NCI-H2227 treated with DMSO at 0.1 percent for 48 hours (cell line): ENCODE data around the gene STAT2.
"Not testable (repeated sequence)": the region's sequence is repeated elsewhere in the genome, so short reads cannot be mapped to it uniquely, and the experiment has no call there.

Experiments used
- DNase-seq: peaks from one replicate; lab custom pipeline; 2025; lab: John Stamatoyannopoulos, UW

The STAT2 gene

DNA sequence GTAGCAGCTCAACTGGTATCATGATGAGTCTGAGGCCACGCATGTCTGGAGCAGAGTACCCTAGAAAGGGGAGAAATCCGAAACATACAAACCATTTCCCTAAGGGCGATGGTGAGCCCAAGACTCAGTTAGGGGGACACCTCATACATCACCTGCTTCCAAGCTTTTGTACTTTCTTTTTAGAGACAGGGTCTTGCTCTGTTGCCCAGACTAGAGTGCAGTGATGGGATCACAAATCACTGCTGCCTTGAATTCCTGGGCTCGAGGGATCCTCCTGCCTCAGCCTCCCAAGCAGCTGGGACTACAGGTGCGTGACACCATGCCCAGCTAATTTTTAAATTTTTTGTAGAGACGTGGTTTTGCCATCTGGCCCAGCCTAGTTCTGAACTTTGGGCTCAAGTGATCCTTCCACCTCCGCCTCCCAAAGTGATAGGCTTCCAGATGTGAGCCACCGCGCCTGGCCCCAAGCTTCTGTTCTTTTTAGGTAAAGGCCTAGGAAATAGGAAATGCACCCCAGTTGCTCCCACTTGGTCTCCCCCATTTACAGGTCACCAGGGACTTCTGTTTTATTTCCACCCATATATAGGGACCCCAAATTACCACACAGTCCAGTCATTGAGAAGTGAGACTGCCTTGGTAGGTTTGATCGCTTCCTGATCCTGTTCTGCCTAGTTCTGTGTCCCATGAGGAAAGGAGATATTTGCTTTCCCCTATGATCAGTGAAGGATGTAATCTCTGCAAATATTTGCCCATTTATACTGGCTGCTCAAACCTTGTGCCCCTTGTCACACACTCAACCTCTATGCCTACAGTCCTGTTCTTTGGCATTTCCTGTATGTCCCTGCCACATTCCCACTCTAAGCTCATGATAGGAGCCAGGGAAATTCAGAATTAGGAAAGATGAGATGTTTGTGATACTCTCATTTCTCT is 2.5 kb upstream of the STAT2 start, which contains the start of gene APOF:
APOF (minus strand) TSS at position 728 of the 930 bp plus-strand sequence; CDS start at position 616, 112 bp downstream.
- DNase-seq: no peak

DNA sequence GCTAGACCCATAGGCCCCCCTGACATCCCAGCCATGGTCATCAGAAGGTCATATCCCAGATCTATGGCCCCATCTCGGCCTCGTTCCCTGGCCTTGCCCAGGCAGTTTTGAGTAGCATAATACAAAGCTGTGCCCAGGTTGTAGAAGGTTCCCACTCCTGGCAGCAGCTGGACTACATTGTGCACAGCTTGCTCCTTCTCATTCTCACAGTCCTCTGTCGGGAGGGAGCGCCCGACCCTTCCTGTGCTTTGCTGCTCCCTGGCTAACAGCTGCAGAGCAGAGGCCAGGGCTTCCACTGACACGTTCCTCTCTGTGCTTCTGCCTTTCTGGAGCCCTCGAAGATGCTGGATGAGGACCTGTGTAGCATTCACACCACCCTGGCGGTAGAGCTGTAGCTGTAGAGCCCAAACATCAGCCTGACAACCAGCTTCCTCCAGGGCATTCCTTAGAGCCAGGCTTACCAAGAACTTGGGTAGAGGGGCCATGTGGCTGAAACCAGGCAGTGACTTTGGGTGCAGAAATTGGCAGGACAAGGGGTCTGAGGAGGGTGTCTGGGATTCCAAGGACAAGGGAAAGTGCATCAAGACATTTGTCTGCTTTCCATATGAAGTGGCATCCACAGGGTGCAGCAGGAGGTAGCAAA is 1.7 kb upstream of the STAT2 start:
- no peak for DNase-seq

DNA sequence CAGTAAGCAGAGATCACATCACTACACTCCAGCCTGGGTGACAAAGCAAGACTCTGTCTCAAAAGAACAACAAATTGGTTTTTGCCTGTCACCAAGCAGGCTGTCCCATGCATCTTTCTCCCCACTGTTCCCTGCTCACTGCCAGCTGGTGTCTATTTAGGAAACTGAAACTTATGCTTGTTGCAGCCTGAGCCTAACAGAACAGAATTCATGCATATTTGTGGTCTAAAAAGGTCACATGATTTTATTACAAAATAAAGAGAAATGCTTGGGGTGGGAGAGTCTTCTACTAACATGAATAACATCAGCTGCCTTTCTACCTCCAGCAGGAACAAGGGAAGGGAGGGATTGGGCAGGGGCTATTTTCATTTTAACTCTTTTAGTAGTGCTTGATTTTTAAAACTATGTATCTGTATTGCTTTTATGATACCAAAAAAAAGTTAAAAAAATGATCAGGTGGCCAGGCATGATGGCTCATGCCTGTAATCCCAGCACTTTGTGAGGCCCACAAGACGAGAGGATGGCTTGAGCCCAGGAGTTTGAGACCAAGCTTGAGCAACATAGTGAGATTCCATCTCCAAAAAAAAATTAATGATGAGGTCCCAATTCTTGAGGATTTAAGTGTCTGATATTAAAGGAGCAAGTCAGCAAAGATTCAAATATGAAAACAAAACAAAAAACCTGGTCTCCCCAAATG is 923 bp downstream of the STAT2 start:
- peak; percentile 0 for DNase-seq

DNA sequence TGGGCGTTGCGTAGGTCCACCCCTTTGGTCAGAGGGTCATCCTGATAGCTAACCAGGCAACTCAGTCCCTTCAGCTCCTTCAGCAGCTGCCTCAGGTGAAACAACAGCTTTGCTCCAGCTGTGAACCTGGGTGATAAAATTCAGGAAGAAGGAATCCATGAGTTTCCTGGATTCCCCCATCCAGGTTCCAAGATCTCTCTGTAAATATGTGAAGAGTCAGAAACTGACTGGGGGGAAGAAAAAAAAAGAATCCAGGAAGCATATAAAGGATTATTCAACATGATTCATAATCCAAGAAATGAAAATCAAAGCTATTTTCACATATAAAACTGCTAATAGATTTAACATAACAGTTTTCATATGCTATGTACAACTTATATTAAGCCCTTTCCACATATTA is 8.6 kb downstream of the STAT2 start:
- no peak for DNase-seq

DNA sequence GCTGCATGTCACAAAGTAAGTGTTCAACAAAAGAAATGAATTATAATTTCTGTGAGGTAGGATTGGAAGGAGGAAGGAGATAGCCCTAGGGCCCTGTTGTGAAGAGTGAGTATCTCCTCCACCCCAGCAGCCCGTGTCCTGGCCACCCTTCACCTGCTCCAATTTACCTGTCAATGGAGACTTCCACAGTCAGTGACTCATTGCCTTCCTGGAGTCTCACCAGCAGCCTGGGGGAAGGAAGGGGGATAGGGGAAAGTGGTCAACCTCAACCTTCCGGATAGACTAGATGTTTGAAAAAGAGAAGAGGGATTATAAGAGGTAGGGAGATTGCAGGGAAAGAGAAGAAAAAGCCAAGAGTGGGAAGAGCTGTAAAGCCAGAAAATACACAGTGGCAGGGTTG is 9.2 kb downstream of the STAT2 start:
- DNase-seq: no peak

DNA sequence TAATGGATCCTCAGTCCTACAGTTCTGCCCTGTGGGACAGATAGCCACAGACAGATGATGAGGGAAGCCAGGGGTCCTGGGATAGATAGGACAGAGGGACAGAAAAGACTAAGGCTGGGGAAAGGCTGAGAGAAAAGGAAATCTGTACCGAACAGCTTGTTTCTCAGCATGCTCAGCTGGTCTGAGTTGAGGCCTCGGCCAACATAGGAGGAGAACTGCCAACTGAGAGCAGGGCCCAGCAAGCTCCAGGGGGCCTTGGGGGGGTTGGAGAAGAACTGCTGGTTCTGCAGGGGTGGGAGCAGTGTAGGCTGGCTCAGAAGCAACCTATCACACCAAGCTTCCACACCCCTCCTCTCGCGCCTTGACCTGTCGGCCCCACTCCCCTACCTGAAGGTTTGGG is 11.1 kb downstream of the STAT2 start:
- DNase-seq: no peak

DNA sequence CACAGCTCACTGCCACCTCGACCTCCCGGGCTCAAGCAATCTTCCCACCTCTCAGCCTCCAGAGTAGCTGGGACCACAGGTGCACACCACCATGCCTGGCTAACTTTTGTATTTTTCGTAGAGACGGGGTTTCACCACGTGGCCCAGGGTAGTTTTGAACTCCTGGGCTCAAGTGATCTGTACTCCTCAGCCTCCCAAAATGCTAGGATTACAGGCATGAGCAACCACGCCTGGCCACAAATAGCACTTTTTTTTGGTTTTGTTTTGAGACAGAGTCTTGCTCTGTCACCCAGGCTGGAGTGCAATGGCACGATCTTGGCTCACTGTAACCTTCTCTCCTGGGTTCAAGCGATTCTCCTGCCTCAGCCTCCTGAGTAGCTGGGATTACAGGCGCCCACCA is 12.7 kb downstream of the STAT2 start:
- not testable (repeated sequence) for DNase-seq

DNA sequence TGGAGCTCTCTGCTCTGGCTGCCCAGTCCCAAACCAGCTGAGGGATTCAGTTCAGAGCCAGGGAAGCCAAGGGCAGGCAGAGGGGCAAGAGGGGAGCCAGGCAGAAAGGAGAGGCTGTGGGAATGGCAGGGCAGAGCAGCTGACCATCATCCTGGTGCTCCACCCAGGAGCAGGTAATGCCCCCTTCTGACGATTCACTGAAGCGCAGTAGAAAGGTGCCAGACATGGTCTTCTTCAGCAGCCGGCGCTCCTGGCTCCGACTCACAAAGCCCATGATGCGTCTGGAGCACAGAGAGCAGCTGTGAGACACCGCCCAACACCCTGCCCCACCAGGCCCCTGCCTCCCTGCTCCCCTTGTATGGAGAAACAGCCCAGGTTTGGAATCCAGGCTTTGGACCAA is 13.2 kb downstream of the STAT2 start:
- no peak for DNase-seq

DNA sequence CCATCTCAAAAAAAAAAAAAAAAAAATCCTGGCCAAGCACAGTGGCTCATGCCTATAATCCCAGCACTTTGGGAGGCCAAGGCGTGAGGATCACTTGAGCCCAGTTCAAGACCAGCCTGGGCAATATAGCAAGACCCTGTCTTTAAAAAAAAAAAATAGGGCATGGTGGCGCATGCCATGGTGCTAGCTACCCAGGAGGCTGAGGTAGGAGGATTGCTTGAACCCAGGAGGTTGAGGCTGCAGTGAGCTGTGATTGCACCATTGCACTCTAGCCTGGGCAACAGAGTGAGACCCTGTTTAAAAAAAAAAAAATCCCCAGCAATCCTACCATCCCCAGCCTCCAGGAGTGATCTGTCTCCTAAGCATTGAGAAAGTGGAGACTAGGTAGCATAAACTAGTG is 17.6 kb downstream of the STAT2 start:
- DNase-seq: not testable (repeated sequence)

DNA sequence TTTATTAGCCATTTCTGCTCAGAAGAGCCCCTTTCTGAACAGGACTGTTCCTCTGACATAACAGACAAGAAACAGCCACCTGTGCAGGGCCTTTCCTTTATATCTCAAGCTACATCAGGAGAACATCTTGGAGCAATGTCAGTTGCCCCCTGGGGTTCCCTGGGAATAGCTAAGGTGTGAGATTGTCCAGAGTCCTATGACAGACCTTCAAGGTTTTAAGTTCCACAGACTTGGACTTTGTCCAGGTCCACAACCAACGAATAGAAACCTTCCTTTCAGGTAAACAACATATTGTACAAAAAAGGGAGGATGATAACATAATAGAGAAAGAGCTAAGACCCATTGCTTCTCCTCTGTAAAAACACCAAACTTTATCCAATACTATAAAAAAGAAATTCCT is 18.3 kb downstream of the STAT2 start:
- DNase-seq: no peak

DNA sequence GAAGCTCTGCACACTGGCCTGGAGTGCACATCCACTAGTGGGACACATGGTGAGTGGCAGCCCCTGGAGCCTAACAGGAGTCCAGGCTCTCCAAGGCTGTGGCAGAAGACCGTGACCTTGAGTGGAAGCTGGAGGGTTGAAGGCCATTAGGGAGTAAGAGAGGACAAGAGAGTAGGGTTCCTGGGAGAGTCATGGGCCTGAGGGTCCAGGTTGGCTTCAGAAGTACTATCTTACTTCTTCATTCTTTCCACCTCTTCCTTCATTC is 20.8 kb downstream of the STAT2 start:
- no peak for DNase-seq

DNA sequence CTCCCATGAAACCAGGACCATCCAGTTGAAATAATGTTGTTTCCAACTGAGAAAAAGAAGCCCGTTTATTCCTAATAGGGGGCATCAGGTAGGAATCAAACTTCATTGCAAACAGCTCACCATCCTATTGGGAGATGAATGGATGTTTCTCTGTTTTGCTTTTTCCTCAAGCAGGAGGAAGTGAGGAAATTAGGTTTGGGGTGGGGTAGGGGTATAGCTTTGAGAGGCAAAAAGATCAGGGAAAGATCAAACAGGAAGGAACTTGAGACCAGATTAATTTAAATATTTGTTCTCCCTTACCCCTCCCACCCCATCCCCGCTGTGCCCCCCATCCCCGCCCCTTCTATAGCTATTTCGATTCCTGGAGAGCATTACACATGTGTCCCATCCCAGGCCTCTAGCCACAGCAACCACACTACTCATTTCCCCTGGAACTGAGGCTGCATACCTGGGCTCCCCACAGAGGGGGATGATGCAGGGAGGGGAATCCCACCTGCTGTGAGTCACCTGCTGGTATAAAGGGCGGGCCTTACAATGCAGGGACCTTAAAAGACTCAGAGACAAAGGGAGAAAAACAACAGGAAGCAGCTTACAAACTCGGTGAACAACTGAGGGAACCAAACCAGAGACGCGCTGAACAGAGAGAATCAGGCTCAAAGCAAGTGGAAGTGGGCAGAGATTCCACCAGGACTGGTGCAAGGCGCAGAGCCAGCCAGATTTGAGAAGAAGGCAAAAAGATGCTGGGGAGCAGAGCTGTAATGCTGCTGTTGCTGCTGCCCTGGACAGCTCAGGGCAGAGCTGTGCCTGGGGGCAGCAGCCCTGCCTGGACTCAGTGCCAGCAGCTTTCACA is 21.4 kb downstream of the STAT2 start, which contains the start of gene IL23A:
IL23A (plus strand) TSS at position 577 of the 850 bp plus-strand sequence; CDS start at position 738, 161 bp downstream.
- DNase-seq: no peak

DNA sequence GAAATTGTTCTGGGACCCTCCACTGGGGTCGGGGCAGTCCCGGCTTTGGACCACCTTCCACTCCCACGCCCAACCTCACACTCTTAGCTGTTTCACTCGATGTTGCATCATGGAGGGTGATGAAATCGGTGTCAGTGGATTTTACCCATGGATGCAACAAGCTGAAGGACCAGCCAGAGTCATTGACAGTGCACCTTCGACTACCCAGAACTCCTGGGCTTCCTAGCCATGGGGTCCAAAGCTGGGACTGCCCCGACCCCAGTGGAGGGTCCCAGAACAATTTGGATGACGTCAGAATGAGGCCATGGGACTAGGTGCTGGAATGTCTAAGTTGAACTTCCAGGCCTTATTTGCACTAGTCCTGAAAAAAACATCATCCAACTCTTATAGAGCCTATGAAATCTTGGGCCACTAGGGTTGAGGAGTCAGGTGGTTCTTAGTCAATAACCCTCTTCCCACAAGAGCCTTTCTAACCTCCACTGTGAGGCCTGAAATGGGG is 22.1 kb downstream of the STAT2 start:
- DNase-seq: no peak

DNA sequence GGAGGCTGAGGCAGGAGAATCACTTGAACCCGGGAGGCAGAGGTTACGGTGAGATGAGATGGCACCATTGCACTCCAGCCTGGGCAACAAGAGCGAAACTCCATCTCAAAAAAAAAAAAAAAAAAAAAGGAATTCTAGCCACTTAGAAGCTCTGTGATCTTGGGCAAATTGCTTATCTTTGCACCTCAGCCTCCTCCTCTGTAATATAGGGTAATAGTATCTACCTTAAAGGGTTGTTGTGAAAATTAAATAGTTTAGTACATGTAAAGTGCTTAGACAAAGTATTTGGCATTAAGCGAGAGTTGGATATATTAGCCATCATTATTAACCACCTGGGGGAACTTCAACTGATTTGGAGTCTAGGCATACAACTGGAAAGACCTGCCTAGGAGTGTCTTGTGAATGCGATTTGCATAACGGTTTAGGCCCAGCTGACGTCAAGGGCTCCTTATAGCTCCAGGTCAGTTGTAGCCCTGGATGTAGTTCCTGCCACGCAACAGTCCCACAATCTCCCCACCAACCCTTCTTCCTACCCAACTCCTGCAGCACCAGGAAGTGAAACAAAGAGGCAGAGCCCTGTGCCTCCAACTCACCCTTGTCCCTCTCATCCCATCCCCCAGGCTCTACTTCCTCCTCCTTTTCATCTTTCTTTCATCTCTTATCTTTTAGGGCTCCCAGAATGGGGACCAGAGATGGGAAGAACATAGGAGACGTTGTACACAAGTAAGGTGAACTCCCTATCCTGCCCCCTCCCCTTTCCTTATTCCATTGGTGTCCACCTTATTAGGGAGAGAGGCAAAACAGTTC is 23.3 kb downstream of the STAT2 start:
- DNase-seq: no peak

DNA sequence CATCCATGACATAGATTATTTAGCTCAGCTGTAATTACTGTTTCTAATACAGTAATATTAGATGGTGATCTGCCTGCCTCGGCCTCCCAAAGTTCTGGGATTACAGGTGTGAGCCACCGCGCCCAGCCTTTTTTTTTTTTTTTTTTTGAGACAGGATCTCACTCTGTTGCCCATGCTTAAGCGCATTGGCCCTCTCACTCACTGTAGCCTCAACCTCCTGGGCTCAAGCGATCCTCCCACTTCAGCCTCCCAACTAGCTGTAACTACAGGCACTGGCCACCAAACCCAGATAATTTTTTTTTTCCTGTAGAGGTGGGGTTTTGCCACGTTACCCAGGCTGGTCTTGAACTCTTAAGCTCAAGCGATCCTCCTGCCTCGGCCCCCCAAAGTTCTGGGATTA is 24.4 kb downstream of the STAT2 start:
- not testable (repeated sequence) for DNase-seq

DNA sequence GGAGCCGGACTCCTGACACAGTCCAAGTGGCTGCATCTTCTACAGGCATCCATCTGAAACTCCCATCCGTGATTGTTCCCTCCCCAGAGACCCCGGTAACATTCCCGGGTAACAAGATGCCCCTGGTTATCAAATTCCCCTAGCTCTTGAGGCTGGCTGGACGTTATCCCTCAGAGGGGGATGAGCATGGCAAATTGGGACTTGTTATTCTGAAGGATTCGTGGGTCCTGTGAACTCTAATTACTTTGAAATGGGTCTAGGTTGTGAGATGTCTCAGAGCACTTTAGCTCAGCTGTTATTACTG is 25.5 kb downstream of the STAT2 start:
- no peak for DNase-seq

DNA sequence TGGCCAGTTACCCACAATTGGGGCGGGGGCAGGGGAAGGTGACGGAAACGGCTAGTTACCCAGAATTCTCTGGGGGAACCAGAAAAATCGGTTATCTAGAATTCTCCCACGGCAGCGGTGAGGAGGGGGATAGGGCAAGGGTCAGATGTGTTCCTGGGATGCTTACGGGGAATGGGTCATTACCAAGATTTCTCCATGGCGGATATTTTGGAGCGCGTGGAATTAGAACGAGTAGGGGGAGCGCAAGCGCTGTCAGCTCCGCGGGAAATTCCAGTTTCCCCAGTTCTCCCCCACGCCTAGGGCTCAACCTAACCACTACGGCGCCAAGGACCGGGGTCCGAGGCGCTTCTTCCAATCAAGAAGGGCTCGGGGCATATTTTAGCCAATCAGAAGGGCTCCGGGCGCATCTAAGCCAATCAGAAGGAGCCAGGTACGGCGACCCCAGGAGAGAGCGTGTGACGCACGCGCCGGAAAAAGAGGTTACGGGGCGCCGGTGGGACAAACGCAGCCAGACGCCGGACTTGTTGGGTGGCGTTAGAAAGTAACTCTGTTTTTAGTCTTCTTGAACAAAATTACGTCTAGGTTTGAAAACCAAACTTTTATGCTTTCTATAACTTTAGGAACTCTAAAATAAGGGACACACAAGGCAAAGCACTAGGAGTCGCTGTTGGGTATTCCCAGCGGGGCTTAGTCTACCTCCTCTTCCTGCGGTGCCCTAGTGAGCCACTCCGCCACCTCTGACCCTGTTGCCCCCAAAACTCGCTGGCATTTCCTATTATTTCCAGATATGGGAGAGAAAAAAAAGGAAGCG is 26.0 kb downstream of the STAT2 start, which contains the start of gene PAN2:
PAN2 (minus strand) TSS at position 322 of the 811 bp plus-strand sequence. CDS start 906 bp downstream, outside the sequence.
- DNase-seq: peak; percentile 95

DNA sequence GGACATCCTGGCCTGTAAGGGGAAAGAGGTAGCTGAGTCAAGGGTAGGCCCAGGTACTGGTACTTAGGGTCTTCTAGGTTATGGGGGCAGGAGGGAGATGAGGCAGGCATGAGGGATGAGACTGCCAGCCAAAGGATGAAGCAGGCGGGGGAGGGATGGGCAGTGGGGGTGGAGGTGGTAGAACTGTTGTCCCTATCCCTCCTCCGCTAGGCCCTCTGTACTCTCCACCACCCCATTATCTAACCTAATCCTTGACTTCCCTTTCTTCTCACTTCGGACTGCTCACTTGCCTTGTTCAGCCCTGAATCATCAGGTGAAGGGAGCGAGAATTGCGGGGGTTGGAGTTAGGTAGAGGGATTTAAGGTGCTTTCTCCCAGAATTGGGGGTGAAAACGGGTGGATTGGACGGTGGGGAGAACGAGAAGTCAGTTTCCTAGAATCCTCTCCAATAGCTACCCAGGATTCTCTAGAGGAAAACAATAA is 26.7 kb downstream of the STAT2 start:
- no peak for DNase-seq

DNA sequence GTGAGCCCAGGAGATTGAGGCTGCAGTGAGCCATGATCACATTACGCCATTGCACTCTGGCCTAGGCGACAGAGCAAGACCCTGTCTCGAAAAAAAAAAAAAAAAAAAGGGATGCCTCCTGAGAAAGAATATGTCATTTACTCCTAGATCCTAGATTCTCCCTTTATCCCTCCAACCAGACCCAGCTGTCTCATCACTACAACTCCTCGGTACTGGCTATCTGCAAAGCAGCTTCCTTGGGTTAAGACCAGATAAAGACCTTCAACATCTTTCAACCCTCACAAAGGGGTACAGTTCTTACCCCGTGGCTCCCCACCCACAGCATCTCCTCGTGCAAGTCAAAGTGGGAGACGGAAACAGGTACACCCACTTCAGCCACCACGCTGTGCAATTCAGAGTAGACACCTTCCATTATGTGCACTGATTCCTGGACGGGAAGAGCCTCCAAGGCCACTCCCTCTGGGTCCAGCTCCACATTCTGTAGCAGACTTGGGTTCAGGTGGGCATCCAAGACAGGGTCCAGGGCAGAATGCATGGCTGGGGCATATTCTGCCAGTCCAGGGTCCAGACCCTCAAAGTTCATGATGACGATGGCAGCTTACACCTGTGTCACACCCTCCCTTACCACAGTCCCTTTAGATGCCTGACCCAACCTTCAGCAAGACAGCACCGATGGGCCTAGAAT is 27.3 kb downstream of the STAT2 start:
- DNase-seq: no peak
